ENCODE measurements around the gene NME1. TPM values are rescaled to one million over a fixed set of nuclear protein-coding genes. Genes with fewer than 3 reads are reported as not detected.

NME1 gene
- total RNA-seq, 1 experiment from 2014 or later: 238 TPM

DNA sequence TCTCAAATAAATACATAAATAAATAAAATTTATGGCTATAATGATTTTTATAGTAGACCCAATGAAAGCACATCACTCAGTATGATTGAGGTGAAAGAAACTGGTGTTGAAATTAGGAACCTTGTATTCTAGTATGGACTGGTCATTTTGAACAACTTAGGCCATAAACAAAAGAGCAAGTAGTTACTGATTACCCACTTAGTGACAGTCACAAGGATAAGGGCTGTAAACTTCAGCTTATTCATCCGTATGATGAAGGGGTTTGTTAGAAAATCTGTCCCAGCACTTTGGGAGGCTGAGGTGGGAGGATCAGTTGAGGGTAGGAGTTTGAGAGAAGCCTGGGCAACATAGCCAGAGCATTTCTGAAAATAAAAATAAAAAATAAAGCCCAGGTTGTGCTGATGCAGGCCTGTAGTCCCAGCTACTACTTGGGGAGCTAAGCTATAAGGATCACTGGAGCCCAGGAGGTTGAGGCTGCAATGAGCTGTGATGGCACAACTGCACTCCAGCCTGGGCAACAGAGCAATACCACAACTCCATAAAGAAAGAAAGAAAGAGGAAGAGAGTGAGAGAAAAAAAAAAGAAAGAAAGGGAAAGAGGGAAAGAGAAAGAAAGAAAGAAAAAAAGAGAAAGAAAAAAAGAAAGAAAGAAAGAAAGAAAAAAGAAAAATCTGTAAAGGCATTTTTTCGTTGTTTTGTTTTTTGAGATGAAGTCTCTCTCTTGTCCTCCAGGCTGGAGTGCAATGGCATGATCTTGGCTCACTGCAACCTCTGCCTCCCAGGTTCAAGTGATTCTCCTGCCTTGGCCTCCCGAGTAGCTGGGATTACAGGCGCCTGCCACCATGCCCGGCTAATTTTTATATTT lies 28.5 kb upstream of the NME1 start:
- TF ChIP-seq ZNF416 (CRISPR knock-in tag; IDR thresholded peaks at IDR 0.05) (no peak), ZNF121 (CRISPR knock-in tag; IDR thresholded peaks at IDR 0.05) (no peak), NFATC4 (CRISPR knock-in tag; IDR thresholded peaks at IDR 0.05) (no peak), SP1 (CRISPR knock-in tag; conservative IDR thresholded peaks at IDR 0.05) (no peak), RORB (CRISPR knock-in tag; IDR thresholded peaks at IDR 0.05) (no peak), OVOL2 (CRISPR knock-in tag; IDR thresholded peaks at IDR 0.05; ENCODE audit: borderline replicate concordance) (no peak), ZNF671 (CRISPR knock-in tag; IDR thresholded peaks at IDR 0.05) (no peak), KAT7 (CRISPR knock-in tag; IDR thresholded peaks at IDR 0.05; ENCODE audit: borderline replicate concordance) (no peak), GTF2I (CRISPR knock-in tag; conservative IDR thresholded peaks at IDR 0.05) (no peak), TCF7 (CRISPR knock-in tag; IDR thresholded peaks at IDR 0.05; ENCODE audit: low read depth) (no peak)
- TF ChIP-seq, protein P1, sequence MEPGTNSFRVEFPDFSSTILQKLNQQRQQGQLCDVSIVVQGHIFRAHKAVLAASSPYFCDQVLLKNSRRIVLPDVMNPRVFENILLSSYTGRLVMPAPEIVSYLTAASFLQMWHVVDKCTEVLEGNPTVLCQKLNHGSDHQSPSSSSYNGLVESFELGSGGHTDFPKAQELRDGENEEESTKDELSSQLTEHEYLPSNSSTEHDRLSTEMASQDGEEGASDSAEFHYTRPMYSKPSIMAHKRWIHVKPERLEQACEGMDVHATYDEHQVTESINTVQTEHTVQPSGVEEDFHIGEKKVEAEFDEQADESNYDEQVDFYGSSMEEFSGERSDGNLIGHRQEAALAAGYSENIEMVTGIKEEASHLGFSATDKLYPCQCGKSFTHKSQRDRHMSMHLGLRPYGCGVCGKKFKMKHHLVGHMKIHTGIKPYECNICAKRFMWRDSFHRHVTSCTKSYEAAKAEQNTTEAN (CRISPR knock-in tag; IDR thresholded peaks at IDR 0.05): no peak
- TF ChIP-seq, protein P2, sequence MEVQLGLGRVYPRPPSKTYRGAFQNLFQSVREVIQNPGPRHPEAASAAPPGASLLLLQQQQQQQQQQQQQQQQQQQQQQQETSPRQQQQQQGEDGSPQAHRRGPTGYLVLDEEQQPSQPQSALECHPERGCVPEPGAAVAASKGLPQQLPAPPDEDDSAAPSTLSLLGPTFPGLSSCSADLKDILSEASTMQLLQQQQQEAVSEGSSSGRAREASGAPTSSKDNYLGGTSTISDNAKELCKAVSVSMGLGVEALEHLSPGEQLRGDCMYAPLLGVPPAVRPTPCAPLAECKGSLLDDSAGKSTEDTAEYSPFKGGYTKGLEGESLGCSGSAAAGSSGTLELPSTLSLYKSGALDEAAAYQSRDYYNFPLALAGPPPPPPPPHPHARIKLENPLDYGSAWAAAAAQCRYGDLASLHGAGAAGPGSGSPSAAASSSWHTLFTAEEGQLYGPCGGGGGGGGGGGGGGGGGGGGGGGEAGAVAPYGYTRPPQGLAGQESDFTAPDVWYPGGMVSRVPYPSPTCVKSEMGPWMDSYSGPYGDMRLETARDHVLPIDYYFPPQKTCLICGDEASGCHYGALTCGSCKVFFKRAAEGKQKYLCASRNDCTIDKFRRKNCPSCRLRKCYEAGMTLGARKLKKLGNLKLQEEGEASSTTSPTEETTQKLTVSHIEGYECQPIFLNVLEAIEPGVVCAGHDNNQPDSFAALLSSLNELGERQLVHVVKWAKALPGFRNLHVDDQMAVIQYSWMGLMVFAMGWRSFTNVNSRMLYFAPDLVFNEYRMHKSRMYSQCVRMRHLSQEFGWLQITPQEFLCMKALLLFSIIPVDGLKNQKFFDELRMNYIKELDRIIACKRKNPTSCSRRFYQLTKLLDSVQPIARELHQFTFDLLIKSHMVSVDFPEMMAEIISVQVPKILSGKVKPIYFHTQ (CRISPR knock-in tag; IDR thresholded peaks at IDR 0.05): no peak
- TF ChIP-seq, protein P3, sequence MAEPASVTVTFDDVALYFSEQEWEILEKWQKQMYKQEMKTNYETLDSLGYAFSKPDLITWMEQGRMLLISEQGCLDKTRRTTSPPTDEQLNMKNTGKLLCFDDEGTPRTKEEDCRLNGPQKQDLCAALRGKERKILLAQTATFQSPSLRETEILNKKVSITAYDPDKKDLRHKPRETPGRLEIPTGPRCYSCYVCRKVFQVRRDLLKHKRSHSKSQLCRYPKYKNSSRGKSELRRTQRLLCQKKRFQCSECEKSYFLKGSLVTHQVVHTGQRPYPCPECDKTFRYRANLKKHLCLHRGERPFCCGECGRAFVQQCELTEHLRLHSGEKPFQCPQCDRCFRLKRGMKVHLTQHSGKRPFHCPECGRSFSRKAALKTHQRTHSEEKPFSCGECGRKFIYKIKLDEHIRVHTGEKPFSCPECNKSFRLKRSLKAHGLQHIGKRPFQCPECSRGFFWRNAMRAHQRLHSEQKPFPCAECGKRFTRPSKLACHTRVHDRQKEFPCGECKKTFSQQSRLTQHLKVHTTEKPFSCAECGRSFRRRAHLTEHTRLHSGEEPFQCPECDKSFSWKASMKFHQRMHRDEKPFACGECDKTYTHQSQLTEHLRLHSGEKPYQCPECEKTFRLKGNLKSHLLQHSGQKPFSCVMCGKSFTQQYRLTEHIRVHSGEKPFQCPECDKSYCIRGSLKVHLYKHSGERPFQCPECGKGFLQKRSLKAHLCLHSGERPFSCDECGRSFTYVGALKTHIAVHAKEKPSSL (CRISPR knock-in tag; conservative IDR thresholded peaks at IDR 0.05): no peak
- TF ChIP-seq, protein P4, sequence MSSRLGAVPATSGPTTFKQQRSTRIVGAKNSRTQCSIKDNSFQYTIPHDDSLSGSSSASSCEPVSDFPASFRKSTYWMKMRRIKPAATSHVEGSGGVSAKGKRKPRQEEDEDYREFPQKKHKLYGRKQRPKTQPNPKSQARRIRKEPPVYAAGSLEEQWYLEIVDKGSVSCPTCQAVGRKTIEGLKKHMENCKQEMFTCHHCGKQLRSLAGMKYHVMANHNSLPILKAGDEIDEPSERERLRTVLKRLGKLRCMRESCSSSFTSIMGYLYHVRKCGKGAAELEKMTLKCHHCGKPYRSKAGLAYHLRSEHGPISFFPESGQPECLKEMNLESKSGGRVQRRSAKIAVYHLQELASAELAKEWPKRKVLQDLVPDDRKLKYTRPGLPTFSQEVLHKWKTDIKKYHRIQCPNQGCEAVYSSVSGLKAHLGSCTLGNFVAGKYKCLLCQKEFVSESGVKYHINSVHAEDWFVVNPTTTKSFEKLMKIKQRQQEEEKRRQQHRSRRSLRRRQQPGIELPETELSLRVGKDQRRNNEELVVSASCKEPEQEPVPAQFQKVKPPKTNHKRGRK (CRISPR knock-in tag; IDR thresholded peaks at IDR 0.05; ENCODE audit: borderline replicate concordance): no peak
- TF ChIP-seq, protein P5, sequence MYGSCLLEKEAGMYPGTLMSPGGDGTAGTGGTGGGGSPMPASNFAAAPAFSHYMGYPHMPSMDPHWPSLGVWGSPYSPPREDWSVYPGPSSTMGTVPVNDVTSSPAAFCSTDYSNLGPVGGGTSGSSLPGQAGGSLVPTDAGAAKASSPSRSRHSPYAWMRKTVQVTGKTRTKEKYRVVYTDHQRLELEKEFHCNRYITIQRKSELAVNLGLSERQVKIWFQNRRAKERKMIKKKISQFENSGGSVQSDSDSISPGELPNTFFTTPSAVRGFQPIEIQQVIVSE (CRISPR knock-in tag; IDR thresholded peaks at IDR 0.05; ENCODE audit: borderline replicate concordance): no peak
- TF ChIP-seq, protein P6, sequence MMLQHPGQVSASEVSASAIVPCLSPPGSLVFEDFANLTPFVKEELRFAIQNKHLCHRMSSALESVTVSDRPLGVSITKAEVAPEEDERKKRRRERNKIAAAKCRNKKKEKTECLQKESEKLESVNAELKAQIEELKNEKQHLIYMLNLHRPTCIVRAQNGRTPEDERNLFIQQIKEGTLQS (CRISPR knock-in tag; conservative IDR thresholded peaks at IDR 0.05): no peak
- no peak for DNase-seq (ENCODE audit: low spot score)
- ATAC-seq: no peak
- Mint-ChIP-seq H3K36me3 (no peaks in the 10 kb centered on the region), H3K4me3 (no peak overlapping the region), H3K27me3 (ENCODE audit: low read depth) (no peaks in the 10 kb centered on the region; the same call in 1 of the 2 replicates), H3K4me1 (peaks cover 7% of the 10 kb centered on the region), H3K27ac (no peak overlapping the region), H3K9me3 (no peaks in the 10 kb centered on the region)
- CTCF ChIA-PET: interaction anchor here (0.9 to 2.0 kb wide), 2 partner anchors 29 to 68 kb away, joined by 3 to 7 read pairs; partner anchors contain the start of gene NME1
- POLR2A ChIA-PET: no interaction called here

Data from WTC11 (cell line).